HG02870 (cell line): Measurements from ENCODE around the gene HARBI1.
A peak's percentile ranks its signal among the peaks of the same experiment; 100 is the strongest.
"Not testable (repeated sequence)": the region's sequence is repeated elsewhere in the genome, so short reads cannot be mapped to it uniquely, and the experiment has no call there.

Experiments
- ATAC-seq: cut with Tn5 transposase; IDR thresholded peaks from one replicate; pipeline ENCODE4 v1.9.1; 2021; ENCODE audit warnings: mild to moderate bottlenecking, moderate library complexity; ENCODE audit not compliant: unreplicated experiment

The HARBI1 gene

GRCh38 chr11:46599340-46600193, 17.5 kb downstream of the HARBI1 start:
- no peak for ATAC-seq

- no peak for ATAC-seq
Observed at GRCh38 chr11:46597609-46598219, 19.3 kb downstream of the HARBI1 start.

- ATAC-seq = no peak
Observed at GRCh38 chr11:46597155-46597554, 19.9 kb downstream of the HARBI1 start.

- no peak for ATAC-seq
Observed at GRCh38 chr11:46594785-46595184, 22.2 kb downstream of the HARBI1 start.

GRCh38 chr11:46594374-46594700, 22.7 kb downstream of the HARBI1 start:
- no peak for ATAC-seq

- ATAC-seq = peak; percentile 85
Observed at GRCh38 chr11:46593550-46594373, 23.3 kb downstream of the HARBI1 start, which contains the start of gene AMBRA1. AMBRA1 (minus strand) TSS chr11:46594023; CDS start chr11:46548380, 45,643 bp downstream.

DNA sequence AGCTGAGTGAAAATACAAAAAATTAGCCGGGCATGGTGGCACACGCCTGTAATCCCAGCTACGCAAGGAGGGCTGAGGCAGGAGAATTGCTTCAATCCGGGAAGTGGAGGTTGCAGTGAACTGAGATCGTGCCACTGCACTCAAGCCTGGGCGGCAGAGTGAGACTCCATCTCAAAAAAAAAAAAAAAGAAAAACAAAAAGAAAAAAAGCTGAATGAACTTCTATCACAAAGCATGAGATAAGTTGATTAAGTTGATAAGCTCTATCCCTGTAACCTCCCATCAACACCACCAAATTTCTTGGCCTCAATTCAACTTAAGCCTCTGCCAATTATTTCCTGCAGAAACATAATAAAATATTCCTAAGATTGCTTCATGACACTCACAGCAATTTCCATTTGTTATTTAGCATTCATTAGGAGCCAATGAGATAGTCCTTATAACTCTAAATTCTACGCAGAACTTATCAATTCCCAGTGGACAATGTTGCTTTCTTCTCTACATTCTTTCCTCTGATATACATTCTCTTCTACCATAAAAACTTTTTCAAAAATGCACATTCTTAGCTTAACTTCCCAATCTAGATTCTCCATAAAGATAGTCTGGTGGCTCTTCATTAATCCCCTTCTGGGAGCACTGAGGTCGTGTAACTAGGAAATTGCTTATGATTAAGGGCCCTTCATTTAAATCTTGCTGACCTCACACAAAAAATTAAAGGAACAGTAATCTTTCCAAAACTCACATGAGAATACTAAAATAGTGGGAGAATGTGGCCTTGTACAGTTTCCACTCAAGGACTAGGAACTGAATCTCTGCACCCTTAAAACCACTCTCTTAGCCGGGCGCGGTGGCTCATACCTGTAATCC, 26.1 kb downstream of the HARBI1 start:
- ATAC-seq = no peak

- no peak for ATAC-seq
Observed at GRCh38 chr11:46588915-46589314, 28.1 kb downstream of the HARBI1 start.

GRCh38 chr11:46588131-46588530, 28.9 kb downstream of the HARBI1 start:
- ATAC-seq = no peak

GRCh38 chr11:46583513-46583912, 33.5 kb downstream of the HARBI1 start:
- ATAC-seq = not testable (repeated sequence)

DNA sequence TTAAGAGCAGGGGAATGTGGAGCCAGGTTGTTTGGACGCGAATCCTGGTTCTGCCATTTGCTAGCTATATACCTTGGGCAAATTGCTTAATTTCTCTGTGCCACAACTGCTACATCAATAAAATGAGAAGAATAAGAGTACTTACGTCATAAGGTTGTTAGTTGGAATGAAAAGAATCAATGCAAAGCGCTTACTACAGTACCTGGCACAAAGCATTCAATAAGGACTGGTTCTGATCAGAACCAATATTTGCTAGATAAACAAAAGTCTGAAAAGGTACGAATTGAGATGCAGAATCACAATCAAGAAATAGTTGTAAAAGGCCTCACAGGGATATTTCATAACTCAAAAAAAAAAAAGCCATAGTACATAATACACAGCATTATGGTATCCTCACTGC, 34.4 kb downstream of the HARBI1 start:
- ATAC-seq = no peak

- no peak for ATAC-seq
Observed at GRCh38 chr11:46577058-46577457, 40.0 kb downstream of the HARBI1 start.

DNA sequence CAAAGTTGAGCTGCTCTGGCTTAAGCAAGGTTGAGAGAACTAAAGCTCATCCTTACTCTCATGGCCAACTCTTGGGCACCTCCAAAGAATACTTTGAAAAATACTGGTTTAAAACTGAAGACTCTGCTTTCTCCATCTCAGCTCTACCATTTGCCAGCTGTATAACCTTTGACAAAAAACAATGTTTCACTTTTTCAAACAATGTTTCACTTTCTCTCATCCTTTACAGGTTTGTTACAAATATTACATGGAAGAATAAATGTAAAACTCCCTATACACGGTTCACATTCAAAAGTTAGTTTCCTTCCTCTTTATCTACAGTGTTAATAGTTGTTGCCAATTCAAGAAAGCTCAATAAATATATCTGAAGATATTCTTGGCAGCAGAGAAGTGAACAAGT, 42.4 kb downstream of the HARBI1 start:
- no peak for ATAC-seq

GRCh38 chr11:46570790-46571398, 46.1 kb downstream of the HARBI1 start:
- no peak for ATAC-seq

DNA sequence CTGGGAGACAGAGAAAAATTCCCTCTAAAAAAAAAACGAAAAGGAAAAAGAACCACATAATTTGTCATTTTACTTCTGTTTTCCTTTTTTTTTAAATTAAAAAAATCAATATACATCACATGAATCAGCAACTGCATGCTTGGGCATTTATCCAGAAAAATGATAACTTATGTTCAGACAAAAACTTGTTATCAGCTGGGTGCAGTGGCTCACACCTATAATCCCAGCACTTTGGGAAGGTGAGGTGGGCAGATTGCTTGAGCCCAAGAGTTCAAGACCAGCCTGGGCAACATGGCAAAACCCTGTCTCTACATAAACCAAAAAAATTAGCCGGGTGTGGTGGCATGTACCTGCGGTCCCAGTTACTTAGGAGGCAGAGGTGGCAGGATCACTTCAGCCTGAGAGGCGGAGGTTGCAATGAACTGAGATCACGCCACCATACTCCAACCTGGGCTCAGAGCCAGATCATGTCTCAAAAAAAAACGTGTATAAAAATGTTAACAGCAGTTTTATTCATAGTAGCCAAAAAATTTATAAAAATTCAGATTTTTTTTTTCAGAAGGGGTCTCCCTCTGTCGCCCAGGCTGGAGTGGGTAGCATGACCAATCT, 51.7 kb downstream of the HARBI1 start:
- ATAC-seq = no peak

- no peak for ATAC-seq
Observed at GRCh38 chr11:46564459-46564858, 52.6 kb downstream of the HARBI1 start.

GRCh38 chr11:46562527-46562926, 54.5 kb downstream of the HARBI1 start:
- ATAC-seq = no peak

DNA sequence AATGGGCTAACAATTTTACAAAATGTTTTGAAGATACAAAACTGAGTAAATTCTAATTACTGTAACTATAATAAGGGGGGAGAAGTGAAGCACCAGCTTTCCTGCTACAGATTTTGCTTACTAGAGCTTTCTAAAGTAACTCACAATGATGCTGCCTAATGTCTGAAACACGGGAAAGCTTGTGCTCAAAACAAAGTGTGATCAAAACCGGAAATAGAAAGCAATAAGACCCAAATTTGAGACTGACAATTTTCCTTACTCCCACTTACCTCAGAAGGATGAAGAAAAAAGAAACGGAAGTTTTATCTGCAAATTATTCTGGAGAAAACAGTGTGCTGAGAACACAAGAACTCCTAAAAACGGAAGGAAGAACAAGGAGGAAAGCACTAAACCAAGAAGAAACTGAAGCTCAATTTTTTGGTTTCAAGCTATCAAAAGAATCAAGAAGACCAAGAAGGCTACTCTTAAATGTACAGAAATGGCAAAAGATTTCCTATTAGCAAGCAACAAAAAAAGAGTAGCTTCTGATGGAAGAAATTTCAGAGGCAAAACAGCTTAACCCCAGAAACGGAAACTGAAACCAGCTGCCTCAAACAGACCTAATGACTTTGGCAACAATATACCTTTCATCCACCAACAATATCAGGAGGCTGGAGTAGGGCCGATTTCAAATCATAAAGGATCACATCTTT, 56.6 kb downstream of the HARBI1 start:
- peak; percentile 58 for ATAC-seq

GRCh38 chr11:46559815-46560214, 57.2 kb downstream of the HARBI1 start:
- ATAC-seq = no peak
